Common myeloid progenitor, CD34-positive (primary cell): ENCODE data around the gene TUT4.

Experiments
- CTCF ChIA-PET: fragments of 350-600 bp; sonication (Branson Sonifier 250); formaldehyde crosslinking; loops from one replicate; lab custom pipeline; 2021; ENCODE audit warnings: antibody characterized with exemption; lab: Charles Lee
- POLR2A ChIA-PET: fragments of 350-600 bp; sonication (Branson Sonifier 250); formaldehyde crosslinking; loops from one replicate; lab custom pipeline; 2021; ENCODE audit warnings: antibody characterized with exemption; lab: Charles Lee
- DNase-seq, 3 donors: peaks; one replicate each; pipeline versions ENCODE4 v3.0.0 to v3.0.0-alpha.2; 2013
- H3K27ac ChIP-seq, 2 experiments: 1 replicate in 1 of 2; 2 replicates in 1 of 2; pipeline ENCODE4 v1.7.0; 2013; ENCODE audit warnings: inconsistent platforms in 2 of 2, low read length in 2 of 2, mild to moderate bottlenecking in 2 of 2, low read depth in 1 of 2, moderate library complexity in 1 of 2; ENCODE audit not compliant: severe bottlenecking in 2 of 2, insufficient read depth in 1 of 2, poor library complexity in 1 of 2
- H3K27me3 ChIP-seq, 5 experiments: replicated peaks in 2 of 5; 1 replicate in 3 of 5; 2 replicates in 2 of 5; pipeline versions ENCODE4 v1.6.1 to v1.7.0; 2013; ENCODE audit warnings: low read length in 4 of 5, mild to moderate bottlenecking in 2 of 5, moderate library complexity in 2 of 5, inconsistent platforms in 1 of 5; ENCODE audit not compliant: insufficient read depth in 5 of 5, control insufficient read depth in 4 of 5
- H3K36me3 ChIP-seq, 4 experiments: 1 replicate in 2 of 4; 2 replicates in 2 of 4; pipeline versions ENCODE4 v1.6.1 to v1.7.0; 2013; ENCODE audit warnings: low read length in 3 of 4, control low read depth in 1 of 4, mild to moderate bottlenecking in 1 of 4; ENCODE audit not compliant: control insufficient read depth in 4 of 4, insufficient read depth in 4 of 4
- H3K4me1 ChIP-seq, 4 experiments: 1 replicate in 3 of 4; 2 replicates in 1 of 4; pipeline versions ENCODE4 v1.6.1 to v1.7.1; 2013; ENCODE audit warnings: low read length in 3 of 4, mild to moderate bottlenecking in 3 of 4, control low read depth in 1 of 4, inconsistent platforms in 1 of 4, moderate library complexity in 1 of 4; ENCODE audit not compliant: control insufficient read depth in 4 of 4, insufficient read depth in 4 of 4; ENCODE audit errors: control extremely low read depth in 1 of 4
- H3K4me3 ChIP-seq, 7 experiments: 1 replicate in 4 of 7; 2 replicates in 3 of 7; pipeline versions ENCODE4 v1.5.1 to v1.7.0; 2013; ENCODE audit warnings: mild to moderate bottlenecking in 7 of 7, low read length in 6 of 7, moderate library complexity in 6 of 7, inconsistent platforms in 2 of 7, low read depth in 2 of 7, control low read depth in 1 of 7; ENCODE audit not compliant: insufficient read depth in 4 of 7, control insufficient read depth in 1 of 7; ENCODE audit errors: extremely low read depth in 1 of 7
- H3K9me3 ChIP-seq, 5 experiments: 1 replicate in 4 of 5; 2 replicates in 1 of 5; pipeline versions ENCODE4 v1.6.1 to v1.7.1; 2013; ENCODE audit warnings: low read length in 4 of 5, mild to moderate bottlenecking in 2 of 5, inconsistent platforms in 1 of 5, low read depth in 1 of 5, moderate library complexity in 1 of 5; ENCODE audit not compliant: control insufficient read depth in 4 of 5, insufficient read depth in 2 of 5; ENCODE audit errors: control extremely low read depth in 1 of 5
- WGBS: methylation state at CpG from one replicate; pipeline ENCODE4 v1.1.5; 2013; ENCODE audit not compliant: insufficient coverage; 5-methylcytosine and 5-hydroxymethylcytosine counted together

TUT4 gene

GRCh38 chr1:52423771-52424170, 129.1 kb downstream of the TUT4 start:
- Histone ChIP-seq H3K4me3 (peak overlapping the region in 3 of 7 experiments; percentile 8 to 57 (median 44)), H3K9me3 (no peaks in the 10 kb centered on the region), H3K27me3 (no peaks in the 10 kb centered on the region), H3K36me3 (peaks cover 16 to 29% (median 22%) of the 10 kb centered on the region in 4 experiments), H3K4me1 (peaks cover 14 to 29% (median 26%) of the 10 kb centered on the region in 4 experiments), H3K27ac (peak overlapping the region; percentile 38 to 43)
- DNase-seq, result peak; percentile 27 to 84 (median 77)
- ChIA-PET POLR2A (interaction anchor here (1.4 to 1.6 kb wide), 2 partner anchors 10 to 20 kb away, joined by 3 to 10 read pairs; partner anchors contain the start of genes ORC1 and PRPF38A), CTCF (interaction anchor here (0.6 to 2.0 kb wide), 4 partner anchors 11 to 265 kb away, joined by 3 to 9 read pairs (median 4); partner anchors contain the start of genes ORC1 and PRPF38A)
- WGBS, result 62% methylated on average over 6 of the region's 9 CpGs

- Histone ChIP-seq H3K9me3 (no peaks in the 10 kb centered on the region), H3K4me1 (peaks cover 14 to 29% (median 26%) of the 10 kb centered on the region in 4 experiments), H3K4me3 (no peak overlapping the region), H3K27ac (no peak overlapping the region), H3K36me3 (peaks cover 20 to 35% (median 26%) of the 10 kb centered on the region in 4 experiments), H3K27me3 (no peaks in the 10 kb centered on the region)
- DNase-seq, result no peak
- POLR2A ChIA-PET, result interaction anchor here (1.4 to 1.6 kb wide), 2 partner anchors 10 to 19 kb away, joined by 3 to 10 read pairs; partner anchors contain the start of genes ORC1 and PRPF38A
- CTCF ChIA-PET, result interaction anchor here (2.0 kb wide), 1 partner anchor 18 kb away, joined by 9 read pairs; the partner anchor contains the start of genes ORC1 and PRPF38A
- WGBS, result no CpG with 5 or more reads among the region's 2 CpGs
Observed at GRCh38 chr1:52423055-52423454, 129.8 kb downstream of the TUT4 start.

- ChIA-PET POLR2A (no interaction called here), CTCF (no interaction called here)
- Histone ChIP-seq H3K4me1 (peaks cover 14 to 25% (median 21%) of the 10 kb centered on the region in 4 experiments), H3K27me3 (no peaks in the 10 kb centered on the region), H3K4me3 (no peak overlapping the region), H3K36me3 (peaks cover 17 to 52% (median 35%) of the 10 kb centered on the region in 4 experiments), H3K27ac (no peak overlapping the region), H3K9me3 (no peaks in the 10 kb centered on the region)
- WGBS, result no CpG with 5 or more reads among the region's 1 CpG
- no peak for DNase-seq
Observed at GRCh38 chr1:52420713-52421112, 132.2 kb downstream of the TUT4 start.

GRCh38 chr1:52416811-52417210, 136.1 kb downstream of the TUT4 start:
- DNase-seq, result no peak
- no peak overlapping the region for H3K27ac ChIP-seq
- H3K4me3 ChIP-seq, result no peak overlapping the region
- H3K4me1 ChIP-seq, result no peaks in the 10 kb centered on the region
- POLR2A ChIA-PET, result no interaction called here
- H3K9me3 ChIP-seq, result no peaks in the 10 kb centered on the region
- CTCF ChIA-PET, result interaction anchor here (1.6 kb wide), 2 partner anchors 10 to 12 kb away, joined by 3 to 5 read pairs; no protein-coding TSS in a partner anchor
- no peaks in the 10 kb centered on the region for H3K27me3 ChIP-seq
- no CpG with 5 or more reads among the region's 2 CpGs for WGBS
- H3K36me3 ChIP-seq, result peaks cover 29 to 83% (median 60%) of the 10 kb centered on the region in 4 experiments

GRCh38 chr1:52414942-52415341, 137.9 kb downstream of the TUT4 start:
- Histone ChIP-seq H3K4me1 (no peaks in the 10 kb centered on the region), H3K36me3 (peaks cover 29 to 87% (median 65%) of the 10 kb centered on the region in 4 experiments), H3K27me3 (no peaks in the 10 kb centered on the region), H3K9me3 (no peaks in the 10 kb centered on the region), H3K27ac (no peak overlapping the region), H3K4me3 (no peak overlapping the region)
- CTCF ChIA-PET, result no interaction called here
- POLR2A ChIA-PET, result no interaction called here
- no peak for DNase-seq

GRCh38 chr1:52413410-52413989, 139.4 kb downstream of the TUT4 start:
- POLR2A ChIA-PET, result interaction anchor here (0.7 to 0.9 kb wide), 2 partner anchors 9 to 10 kb away, joined by 3 to 5 read pairs; partner anchors contain the start of genes ORC1 and PRPF38A
- H3K27ac ChIP-seq, result no peak overlapping the region
- no peaks in the 10 kb centered on the region for H3K27me3 ChIP-seq
- CTCF ChIA-PET, result interaction anchor here (1.7 kb wide), 1 partner anchor 39 kb away, joined by 3 read pairs; no protein-coding TSS in a partner anchor
- WGBS, result 100% methylated on average over 8 of the region's 10 CpGs
- H3K4me1 ChIP-seq, result no peaks in the 10 kb centered on the region
- no peak for DNase-seq
- peaks cover 31 to 89% (median 65%) of the 10 kb centered on the region in 4 experiments for H3K36me3 ChIP-seq
- H3K4me3 ChIP-seq, result no peak overlapping the region
- H3K9me3 ChIP-seq, result no peaks in the 10 kb centered on the region

- Histone ChIP-seq H3K9me3 (no peaks in the 10 kb centered on the region), H3K4me1 (peaks cover 4 to 25% (median 19%) of the 10 kb centered on the region in 4 experiments), H3K4me3 (peak overlapping the region; percentile 85 to 98 (median 97)), H3K36me3 (peaks cover 15 to 45% (median 33%) of the 10 kb centered on the region in 4 experiments), H3K27ac (peak overlapping the region; percentile 96 to 99), H3K27me3 (no peaks in the 10 kb centered on the region)
- POLR2A ChIA-PET, result interaction anchor here (0.6 to 1.6 kb wide), 5 partner anchors 9 to 281 kb away, joined by 3 to 10 read pairs (median 4); no protein-coding TSS in a partner anchor
- 8% methylated on average over 4 of the region's 8 CpGs for WGBS
- peak in 1 of 3 donors; percentile 10 for DNase-seq
- CTCF ChIA-PET, result interaction anchor here (1.0 to 2.4 kb wide), 5 partner anchors 12 to 281 kb away, joined by 3 to 9 read pairs (median 3); no protein-coding TSS in a partner anchor
Observed at GRCh38 chr1:52404975-52405338, 147.9 kb downstream of the TUT4 start.
